Activated CD8-positive, alpha-beta memory T cell treated with anti-CD3 and anti-CD28 coated beads, Interleukin-2, amount 50 U/mL, for 1 hour (primary cell): ENCODE measurements around the gene KCNA2.

Source experiments
- DNase-seq: peaks from one replicate; pipeline ENCODE4 v3.0.0-alpha.2; 2020; ENCODE audit errors: extremely low read depth

Gene KCNA2

DNA sequence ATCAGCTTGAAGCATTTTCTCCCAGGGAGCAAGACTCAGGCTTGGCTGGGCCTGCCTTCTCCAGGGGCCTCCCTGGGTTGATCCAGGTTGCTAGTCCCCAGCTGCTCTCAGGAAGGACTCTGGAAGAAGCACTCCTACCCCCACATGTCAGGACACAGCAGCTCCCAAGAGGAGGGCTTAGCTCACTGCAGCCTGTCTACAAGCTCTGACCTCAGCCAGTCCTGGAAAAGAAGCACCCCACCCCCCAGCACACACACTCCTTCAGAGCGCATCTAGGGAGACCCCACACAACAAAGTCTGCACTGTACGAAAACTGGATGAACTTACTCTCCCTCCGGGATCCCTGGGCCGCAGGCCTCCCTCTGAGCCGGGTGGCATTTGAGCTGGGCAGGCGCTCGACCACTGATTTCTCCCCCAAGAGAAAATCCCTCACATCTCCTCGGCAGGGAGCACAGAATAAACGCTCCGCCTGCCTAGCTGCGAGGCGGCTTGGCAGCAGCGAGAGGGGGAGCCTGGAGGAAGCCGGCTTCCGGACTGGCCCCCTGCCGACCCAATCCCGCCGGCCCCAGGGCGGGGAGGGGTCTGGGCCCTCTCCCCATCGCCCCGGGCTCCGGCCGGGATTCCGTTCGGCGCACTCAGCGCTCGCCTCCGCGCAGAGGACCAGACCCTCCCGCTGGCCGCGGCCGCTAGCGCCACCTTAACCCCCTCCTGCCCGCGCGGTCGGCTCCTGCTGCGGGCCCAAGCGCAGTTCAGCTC, at the start of gene KCNA2:
Gene KCNA2 (minus strand): TSS at position 458 of the 756 bp plus-strand sequence. CDS start 1,576 bp downstream, outside the sequence.
- no peak for DNase-seq

DNA sequence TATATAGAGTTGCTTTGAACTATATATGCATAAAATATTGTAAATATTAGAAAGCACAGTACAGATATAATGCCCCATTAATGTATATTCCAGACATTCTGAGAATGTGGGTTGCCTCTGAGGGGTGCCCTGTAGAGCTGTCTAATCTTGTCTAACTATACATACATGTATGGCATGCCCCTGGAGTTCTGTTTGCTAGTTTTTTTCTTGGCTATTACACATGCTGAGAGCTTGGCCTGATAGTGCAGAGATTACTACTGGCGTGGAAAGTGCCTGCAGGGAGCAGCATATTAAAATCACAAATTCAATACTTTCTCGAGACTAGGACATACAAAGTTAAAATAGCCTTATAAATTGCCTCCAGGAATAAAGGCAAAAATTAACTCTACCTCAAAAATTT, 44.5 kb upstream of the KCNA2 start:
- DNase-seq, result no peak

DNA sequence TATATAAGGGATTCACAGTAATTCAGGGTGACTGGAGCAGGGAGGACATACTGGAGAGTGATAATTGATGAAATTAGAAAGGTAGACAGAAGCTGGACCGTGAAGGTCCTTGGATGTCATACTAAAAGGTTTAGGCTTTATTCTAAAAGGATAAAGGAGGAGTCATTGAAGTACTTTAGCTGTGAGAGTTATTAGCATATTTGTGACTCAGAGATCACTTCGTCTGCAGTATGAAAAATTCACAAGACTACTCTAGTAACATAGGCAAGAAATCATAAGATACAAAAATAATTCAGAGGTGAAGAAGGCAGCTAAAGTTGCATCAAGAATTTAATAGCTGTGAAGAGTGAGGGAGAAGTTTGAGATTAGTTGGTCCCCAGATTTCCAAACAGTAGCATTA, 42.3 kb upstream of the KCNA2 start:
- DNase-seq, result no peak

DNA sequence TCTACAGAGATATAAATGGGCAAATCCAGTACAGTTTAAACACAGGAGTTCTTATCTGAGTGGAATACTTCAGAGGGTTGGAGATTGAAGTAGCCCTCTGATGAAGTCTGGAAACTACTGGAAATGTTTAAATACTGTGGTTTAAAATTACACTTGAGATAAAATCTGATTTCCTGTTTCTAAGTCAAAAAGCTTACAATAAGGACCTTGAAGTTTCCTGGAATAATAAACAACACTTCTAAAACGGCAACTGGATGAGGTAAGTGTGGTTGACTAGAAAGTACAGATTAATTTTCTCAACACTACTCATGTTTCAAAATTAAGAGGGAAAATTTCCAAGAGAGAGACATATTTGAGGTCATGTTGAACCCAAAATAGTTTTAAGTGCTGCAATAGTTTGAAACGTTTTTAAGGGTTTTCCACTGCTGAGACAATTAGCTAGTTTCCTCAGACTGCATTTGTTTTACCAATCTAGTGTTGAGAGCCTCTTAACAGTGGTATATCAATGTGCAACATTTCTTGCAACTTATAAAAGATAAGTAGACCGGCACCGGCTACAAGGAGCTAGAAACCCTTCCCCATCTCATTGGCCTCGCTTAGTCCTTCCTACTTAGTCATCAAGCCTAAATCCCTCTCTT, 41.2 kb upstream of the KCNA2 start:
- DNase-seq, result no peak

DNA sequence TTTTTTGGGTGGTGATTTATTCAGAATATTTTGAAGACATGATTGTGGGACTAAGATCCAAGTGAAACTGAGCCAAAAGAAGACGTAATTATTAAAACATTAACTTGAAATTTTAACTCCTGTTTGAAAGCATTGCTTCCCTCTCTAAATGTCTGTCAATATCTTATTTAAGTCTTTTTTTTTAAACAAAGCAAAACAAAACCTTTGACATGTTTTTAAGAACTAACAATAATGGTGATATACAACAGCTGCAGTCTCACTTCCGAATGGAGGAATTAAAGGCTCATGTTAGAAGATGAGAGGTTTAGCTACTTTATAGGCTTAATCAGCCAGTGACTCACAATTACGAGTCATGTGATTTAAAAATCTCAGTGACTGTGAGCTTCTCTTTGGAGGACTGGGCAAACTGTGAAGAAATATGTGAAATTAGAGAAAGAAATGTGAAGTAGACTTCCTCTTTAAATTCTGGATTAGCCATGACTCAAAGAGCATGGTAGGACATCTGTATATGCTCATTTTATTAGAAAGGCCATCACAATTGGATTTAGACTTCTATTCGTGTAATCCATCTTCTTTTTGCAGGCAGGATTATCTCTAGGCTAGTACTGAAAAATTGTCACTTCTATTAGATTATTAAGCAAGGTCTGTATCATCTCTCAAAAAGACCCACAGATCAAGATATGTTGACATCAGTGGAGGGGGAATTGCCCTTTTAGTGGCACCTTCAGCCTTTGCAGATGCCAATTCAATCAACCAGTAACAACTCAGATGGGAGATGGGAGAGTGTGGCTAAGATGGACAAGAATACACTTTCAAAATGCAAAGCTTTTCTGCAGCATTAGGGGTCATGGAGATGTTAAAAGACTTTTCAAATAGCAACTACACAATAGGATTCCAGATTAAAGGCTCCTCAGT, 39.9 kb upstream of the KCNA2 start:
- no peak for DNase-seq

DNA sequence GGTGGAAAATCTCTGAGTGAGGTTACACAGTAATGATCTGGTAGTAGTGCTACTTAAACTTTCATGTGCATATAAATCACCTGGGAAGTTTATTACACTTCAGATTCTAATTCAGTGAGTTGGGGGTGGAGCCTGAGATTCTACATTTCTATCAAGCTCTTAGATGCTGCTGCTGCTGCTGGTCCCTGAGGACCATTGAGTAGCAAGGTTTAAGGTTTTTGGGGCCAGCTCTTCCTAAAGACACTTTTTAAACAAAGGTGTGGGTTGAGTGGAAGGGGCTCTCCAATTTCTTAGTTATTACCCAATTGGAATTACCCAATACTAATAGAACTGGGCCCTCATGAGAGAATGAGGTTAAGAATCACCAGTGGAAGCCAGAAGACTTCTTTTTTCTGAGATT, 39.1 kb upstream of the KCNA2 start:
- no peak for DNase-seq

DNA sequence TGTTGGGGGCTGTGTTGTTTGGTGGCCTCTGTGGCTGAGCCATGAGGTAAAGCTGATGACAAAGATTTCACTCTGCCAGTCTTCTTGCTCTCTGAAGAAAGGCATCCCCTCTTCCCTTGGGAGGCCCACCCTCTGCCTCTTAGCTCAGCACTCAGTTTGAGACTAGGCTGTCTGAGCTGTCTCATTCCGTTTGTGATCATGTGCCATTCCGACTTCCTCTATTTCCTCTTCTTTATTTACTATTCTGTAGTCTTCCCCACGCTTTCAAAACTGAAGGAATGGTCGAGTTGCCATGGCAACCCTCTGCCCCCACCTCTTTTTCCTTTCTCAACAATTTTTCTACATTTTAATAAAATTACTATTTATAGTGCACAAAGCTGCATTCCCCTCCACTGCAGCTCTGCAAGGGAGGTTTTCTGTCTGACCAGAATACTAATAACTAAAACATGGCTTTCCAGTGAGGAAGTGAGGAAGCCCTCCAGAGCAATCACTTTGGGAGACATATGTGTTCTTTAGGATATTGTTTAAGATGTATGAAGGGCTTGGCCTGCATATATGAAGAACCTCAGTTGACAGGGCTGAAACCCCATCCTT, 37.8 kb upstream of the KCNA2 start:
- DNase-seq, result no peak

DNA sequence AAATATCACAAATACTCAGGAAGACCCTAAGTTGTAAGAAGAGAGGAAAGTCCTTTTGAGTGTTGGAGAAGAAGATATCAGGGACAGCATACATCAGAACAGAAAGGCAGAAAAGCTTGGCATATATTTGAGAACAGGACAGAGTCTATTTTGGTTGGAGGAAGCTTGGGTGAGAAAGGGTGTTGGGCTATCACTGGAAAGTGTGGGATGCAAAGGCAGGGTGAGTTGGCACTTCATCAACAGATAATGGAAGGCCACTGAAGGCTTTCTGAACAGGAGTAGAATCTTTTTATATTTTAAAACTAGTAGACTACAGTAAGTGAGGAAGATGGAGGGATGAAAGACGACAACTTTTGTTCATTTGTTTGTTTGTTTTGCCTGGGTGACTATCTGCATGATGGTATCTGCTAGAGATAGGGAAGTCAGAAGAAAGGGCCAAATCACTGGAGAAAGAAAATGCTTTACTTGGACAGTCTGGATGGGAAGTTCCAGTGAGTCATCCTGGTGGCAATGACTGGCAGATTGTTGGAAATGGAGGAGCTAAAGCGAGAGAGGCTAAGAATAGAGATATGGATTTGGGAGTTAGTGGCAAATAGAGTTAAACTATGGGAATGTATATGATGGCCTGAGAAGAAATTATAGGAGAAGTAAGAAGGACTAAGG, 33.7 kb upstream of the KCNA2 start:
- no peak for DNase-seq

DNA sequence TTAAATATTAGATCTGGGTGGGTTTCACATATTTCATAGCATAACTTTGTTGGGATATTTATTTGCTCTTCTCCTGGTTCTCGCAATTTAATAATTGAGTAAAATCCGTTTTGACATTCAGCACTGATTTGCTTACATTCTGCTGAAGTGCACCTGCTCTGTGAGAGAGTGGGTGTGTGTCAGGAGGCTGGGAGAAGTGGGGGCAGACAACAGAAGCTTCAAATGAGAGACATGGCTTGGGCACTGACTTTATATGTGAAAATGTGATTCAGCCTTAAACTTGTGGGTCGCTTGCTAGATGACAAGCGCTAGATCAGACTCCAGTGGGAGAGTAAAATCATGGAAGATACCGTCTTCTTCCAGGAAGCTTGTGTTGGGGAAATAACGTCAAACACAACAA, 32.4 kb upstream of the KCNA2 start:
- no peak for DNase-seq

DNA sequence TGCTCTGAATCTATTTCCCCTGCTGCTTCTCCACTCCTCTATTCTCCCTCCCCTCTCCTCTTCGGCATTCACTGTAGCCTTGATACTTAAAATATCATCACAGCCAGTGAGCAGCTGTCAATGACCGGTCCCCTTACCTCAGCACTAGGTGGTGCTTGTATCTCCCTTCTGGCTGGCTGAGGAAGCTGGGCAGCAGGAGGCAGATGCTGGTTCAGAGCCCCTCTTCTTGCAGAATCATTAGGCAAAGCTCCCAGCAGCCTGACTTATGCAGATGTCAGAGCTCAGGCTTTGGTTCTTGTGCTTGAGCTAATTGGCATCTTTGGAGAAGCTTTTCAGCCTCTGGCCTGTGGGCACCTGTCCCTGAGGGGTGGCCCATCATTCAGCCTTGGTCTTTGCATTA, 31.9 kb upstream of the KCNA2 start:
- DNase-seq, result no peak

DNA sequence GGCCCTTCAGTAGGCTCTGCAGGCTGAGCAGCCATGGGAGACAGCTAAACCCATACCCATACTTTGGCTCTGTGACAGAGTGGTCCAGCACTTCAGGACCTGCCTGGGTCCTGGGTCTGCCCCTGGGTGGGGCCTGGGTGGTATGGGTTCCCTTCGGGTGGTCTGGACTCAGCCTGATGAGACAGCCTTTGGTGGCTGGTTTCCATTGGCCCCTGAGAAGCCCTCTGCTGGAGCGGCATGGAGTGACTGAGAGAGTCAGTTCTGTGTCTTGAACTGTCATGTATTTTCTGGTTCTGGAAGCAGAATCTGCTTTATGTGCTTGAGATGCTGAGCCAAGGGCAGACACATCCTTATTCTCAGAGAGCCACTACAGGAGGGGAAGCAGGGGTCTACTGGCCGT, 31.3 kb upstream of the KCNA2 start:
- no peak for DNase-seq

DNA sequence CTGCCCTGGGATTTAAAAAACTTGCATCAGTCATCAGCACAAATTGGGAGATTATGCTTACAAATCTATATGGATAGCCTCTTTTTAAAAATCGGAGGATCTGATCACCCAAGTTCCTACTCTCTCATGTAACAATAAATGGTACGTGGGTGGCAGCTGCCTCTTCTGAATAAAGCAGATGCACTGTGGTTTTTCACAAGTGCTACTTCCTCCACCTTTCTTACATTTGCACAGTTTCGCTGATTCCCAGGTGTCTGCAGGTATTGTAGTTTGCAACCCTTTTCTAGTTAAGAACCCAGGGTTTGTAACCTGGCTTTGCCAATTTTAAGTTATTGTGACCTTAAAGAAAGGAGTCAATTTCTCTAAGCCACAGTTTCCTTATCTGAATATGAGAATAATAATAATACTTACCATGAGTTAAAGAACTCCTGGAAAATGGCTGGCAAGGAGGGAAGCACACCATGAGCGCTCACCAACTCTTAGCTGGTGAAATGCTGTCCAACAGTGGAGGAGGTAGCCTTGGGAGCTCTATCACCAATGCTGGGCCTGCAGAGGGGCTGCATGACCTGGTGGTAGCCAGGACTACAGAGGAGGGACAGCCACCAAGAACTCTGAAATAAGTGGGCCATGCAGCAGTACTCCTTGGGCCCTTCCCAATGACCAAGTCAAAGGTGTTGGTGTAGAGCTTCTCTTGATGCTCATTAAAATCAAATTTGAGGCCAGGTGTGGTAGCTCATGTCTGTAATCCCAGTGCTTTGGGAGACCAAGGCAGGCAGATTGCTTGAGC, 30.2 kb upstream of the KCNA2 start:
- DNase-seq, result no peak

DNA sequence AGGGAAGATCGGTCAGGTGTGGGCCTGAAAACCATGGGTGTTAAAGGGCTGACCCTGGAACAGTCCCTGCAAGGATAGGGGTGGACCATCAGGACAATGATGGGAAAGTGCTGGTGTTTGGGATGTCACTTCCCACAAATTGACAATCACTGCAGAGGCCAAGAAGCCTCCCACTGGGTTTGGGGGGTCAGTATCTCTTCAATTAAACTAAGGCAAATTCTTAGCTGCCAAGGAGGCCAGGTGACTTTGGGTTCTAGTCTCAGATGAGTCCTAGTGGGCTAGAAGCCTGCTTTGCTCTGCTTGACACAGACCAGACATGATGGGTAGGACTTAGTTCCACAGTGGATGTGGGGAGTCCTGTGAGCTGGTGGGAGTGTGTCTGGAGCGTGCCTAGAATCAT, 29.3 kb upstream of the KCNA2 start:
- no peak for DNase-seq

DNA sequence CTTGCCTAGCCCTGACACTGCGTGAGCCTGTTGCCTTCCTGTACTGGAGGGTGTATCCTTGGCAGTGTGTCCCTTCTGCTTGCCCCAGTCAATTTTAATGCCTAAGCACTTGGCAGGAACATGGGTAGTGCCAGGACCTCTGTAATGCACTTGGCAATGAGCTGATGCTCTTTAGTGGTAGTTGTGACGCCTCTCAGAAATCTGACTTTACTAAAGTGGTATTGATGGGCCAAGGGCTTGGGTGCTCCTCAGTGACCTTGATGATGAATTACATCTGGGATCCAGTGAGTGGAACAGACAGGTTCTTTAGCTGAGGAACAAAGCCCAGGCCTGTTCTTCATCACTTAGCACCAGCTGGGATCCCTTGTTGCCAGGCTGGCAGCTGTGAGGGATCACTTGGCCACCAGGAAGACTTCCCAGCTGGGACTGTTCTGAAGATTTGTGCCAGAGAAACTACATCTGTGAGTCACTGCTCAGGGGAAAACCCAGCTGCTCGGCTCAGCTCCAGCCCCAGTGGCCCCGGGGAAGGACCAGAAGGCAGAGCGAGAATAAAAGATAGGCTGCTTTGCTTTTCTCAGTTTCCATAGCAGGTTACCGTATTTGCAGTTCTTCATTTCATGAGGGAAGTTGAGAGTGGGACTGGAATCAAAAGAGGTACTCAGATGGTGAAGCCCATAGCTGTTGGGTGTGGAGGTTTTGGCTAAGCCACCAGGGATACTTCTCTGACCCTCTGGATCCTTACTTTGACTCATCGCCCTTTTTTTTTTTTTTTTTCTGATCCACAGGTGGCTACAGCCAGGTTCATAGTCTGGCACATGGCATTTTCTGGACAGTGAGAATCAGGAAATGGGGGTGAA, 28.5 kb upstream of the KCNA2 start:
- no peak for DNase-seq

DNA sequence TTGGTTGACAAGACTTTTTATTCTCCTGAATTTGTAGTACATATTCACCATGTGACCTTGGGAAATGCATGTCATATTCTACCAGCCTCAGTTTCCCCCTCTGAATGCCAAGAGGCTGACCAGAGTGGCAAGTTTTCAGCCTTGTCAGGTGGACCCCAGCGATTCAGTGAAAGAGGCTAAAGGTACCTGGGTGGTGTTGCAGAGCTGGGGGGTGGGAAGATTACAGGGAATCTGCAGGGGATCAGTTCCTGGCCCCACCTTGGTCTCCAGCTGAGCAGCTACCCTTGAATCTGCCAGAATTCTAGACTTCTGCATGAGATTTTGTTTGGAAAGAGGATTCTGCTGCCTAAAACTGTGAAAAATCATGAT, 27.9 kb upstream of the KCNA2 start:
- no peak for DNase-seq

DNA sequence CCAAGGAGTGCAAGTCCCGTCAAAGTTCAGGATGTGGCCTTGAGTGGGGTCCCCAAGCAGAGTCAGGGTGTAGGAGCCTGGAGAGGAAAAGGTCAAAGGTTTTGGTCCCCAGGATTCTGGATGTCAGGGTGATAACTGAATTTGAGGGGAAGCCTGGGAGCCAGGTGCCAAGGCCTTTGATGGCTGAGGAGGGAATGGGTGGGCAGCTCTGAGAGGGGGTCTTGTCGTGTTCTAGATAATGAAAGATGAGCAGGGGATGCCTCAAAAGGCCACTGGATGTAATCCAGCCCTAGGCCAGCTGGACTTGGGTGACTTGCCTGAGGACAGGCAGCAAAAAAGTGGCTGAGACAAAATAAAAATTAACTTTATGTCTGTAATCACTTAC, 27.5 kb upstream of the KCNA2 start:
- no peak for DNase-seq

DNA sequence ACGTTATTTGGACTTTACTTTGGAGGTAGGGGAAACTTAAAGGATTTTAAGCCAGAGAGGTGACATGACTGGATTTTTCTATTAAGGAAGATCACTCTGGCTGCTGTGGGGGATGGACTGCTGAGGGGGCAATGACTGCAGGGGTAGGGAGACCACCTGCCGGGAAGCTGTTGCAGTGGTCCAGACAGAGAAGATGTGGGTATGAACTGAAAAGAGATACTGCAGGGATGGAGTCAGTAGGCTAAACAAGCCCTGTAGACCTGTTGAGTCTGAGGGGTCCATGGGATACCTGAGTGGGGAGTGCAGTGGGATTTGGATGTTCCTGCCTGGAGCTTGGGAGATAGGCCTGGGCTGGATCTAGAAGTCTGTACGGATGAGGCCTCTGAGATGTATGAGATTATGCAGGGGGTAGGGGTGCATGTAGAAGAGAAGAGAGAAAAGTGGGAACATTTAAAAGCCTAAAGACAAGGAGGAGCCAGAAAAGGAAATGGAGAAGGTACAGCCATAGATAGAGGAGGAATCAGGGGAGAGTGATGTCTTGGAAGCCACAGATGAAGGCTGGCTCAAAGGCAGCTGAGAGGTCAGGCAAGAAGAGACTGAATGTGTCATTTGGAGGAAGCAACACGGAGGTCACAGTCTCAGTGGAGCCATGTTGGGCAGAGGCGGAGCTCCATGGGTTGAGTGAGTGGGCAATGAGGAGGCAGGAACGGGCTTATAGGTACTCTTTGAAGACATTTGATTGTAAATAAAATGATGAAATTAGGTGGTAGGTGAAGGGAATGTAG, 25.9 kb upstream of the KCNA2 start:
- DNase-seq, result no peak

DNA sequence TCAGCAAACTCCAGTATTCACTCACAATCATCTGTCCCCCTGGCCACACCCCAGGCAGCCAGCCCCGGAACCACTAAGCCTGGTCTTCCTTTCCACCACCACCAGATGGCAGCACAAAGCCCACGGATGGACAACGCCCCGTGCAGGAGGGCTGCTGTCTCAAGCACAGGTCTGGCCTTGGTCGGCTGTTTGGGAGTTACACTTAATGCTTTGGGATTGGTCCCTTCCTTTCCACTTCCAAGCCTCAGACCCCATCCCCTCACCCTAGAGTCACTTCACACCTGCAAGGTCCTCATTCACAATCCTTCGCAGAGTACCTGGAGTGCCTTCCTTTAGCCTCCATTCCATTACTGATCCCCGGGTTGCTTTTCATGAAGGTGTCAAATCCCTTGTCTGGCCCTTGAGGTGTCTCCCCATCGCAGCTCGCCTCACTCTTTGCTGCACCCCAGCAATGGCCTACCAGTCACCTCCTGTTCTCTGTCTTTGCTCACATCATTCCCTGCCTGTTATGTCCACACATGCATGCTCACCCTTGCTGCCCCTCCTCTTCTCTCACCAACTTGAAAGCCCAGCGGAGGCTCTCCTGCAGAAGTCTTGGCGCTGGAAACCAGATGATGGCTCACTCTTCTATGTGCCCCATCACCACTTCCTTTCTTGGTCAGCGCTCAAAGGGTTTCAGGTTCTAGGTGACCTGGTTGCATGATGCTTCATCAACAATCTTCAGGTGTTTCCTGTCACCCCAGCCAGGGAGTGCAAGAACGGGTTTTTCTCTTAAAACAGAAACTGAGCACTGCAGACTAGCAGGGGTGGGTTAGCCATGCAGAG, 24.9 kb upstream of the KCNA2 start:
- DNase-seq, result peak; percentile 62
